Subcutaneous abdominal adipose tissue (tissue), 5 donors: Measurements from ENCODE around the gene PROM1.

Experiments used
- H3K27ac ChIP-seq: one replicate; pipeline ENCODE4 v1.7.0; 2013; ENCODE audit warnings: low read depth, mild to moderate bottlenecking, inconsistent platforms, low read length, moderate library complexity
- H3K27me3 ChIP-seq, 5 donors: one replicate each; pipeline ENCODE4 v1.7.0; 2013; ENCODE audit warnings: low read length in 5 of 5, inconsistent platforms in 1 of 5; ENCODE audit not compliant: control insufficient read depth in 5 of 5, insufficient read depth in 4 of 5
- H3K36me3 ChIP-seq, 5 donors: one replicate each; pipeline ENCODE4 v1.7.0; 2013; ENCODE audit warnings: low read length in 5 of 5; ENCODE audit not compliant: control insufficient read depth in 5 of 5, insufficient read depth in 5 of 5
- H3K4me1 ChIP-seq, 5 donors: one replicate each; pipeline ENCODE4 v1.7.0; 2013; ENCODE audit warnings: low read length in 5 of 5, mild to moderate bottlenecking in 3 of 5, moderate library complexity in 1 of 5; ENCODE audit not compliant: control insufficient read depth in 5 of 5, insufficient read depth in 5 of 5
- H3K4me3 ChIP-seq, 5 donors: one replicate each; pipeline ENCODE4 v1.7.0; 2013; ENCODE audit warnings: low read length in 5 of 5, low read depth in 1 of 5
- H3K9ac ChIP-seq, 5 donors: one replicate each; pipeline ENCODE4 v1.7.0; 2013; ENCODE audit warnings: low read length in 5 of 5, mild to moderate bottlenecking in 4 of 5, moderate library complexity in 3 of 5
- H3K9me3 ChIP-seq, 5 donors: one replicate each; pipeline ENCODE4 v1.7.0; 2013; ENCODE audit warnings: low read length in 5 of 5; ENCODE audit not compliant: control insufficient read depth in 5 of 5
- donor health status: healthy.
- donor health status: healthy.
- donor health status: healthy.
- donor health status: healthy.
- donor health status: healthy.

The PROM1 gene

DNA sequence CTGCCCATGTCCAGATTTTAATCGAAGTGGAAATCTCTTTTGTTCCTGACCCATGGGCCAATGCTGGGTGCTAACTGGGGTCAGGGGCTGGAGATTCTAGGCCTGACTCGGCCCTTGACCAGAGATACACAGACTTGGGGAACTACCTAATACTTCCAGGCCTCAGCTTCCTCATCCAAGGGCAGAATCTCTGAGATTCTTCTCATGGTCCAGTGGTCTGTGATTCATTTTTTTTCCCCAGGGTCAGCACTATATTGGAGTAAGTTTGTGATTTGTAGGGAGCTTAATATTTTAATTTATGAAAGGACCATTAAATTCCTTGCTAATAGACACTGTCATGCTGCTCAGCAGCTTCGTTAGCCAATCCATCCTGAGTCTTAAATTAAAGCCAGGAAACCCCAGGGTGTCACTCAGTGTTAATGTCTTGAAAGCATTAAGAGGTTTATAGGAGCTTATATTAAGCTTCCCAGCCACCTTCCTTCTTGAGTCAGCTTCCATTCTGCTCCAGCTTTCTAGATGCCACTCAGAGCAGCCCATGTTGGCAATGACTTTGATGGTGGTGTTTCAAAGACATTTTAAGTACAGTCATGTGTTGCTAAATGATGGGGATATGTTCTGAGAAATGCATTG is 27.0 kb upstream of the PROM1 start:
- Histone ChIP-seq H3K9ac (no peak overlapping the region), H3K4me3 (no peak overlapping the region), H3K36me3 (no peaks in the 10 kb centered on the region), H3K27ac (no peak overlapping the region), H3K4me1 (no peaks in the 10 kb centered on the region), H3K27me3 (no peaks in the 10 kb centered on the region), H3K9me3 (no peaks in the 10 kb centered on the region)

DNA sequence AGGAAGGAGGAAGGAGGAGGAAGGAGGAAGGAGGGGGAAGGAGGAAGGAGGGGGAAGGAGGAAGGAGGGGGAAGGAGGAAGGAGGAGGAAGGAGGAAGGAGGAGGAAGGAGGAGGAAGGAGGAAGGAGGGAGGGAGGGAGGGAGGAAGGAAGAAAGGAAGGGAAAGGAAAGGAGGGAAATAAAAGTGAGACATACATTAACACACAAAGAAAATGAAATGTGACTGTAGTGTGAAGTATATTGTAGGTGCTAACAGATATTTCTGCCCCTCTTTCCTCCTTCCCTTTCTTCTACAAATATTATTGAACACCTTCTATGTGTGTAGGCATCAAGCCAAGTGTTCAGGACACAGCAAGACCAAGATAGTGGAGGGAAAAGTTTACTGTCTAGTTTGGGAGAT is 26.4 kb upstream of the PROM1 start:
- Histone ChIP-seq H3K27ac (no peak overlapping the region), H3K27me3 (no peaks in the 10 kb centered on the region), H3K9ac (no peak overlapping the region), H3K9me3 (no peaks in the 10 kb centered on the region), H3K4me1 (no peaks in the 10 kb centered on the region), H3K4me3 (no peak overlapping the region), H3K36me3 (no peaks in the 10 kb centered on the region)

DNA sequence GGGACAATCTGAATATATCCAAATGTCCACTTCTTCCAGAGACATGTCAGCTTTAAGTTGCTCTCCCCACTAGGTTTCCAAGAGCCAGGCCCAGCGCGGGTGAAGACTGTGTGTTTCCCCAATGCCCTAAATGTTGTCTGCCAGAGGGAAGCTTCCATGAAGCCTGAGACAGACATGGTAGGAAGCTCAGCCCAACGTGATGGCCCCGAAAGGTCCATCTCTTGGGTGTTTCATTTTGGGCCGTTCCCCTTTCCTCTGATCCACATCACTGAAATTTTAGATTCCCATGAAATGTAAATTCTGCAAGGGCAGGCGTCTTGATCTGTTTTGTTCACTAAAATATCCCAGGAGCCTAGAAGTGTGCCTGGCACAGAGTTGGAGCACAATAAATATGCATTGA is 25.4 kb upstream of the PROM1 start:
- Histone ChIP-seq H3K27ac (no peak overlapping the region), H3K4me1 (no peaks in the 10 kb centered on the region), H3K9ac (no peak overlapping the region), H3K9me3 (no peaks in the 10 kb centered on the region), H3K36me3 (no peaks in the 10 kb centered on the region), H3K27me3 (no peaks in the 10 kb centered on the region), H3K4me3 (no peak overlapping the region)

DNA sequence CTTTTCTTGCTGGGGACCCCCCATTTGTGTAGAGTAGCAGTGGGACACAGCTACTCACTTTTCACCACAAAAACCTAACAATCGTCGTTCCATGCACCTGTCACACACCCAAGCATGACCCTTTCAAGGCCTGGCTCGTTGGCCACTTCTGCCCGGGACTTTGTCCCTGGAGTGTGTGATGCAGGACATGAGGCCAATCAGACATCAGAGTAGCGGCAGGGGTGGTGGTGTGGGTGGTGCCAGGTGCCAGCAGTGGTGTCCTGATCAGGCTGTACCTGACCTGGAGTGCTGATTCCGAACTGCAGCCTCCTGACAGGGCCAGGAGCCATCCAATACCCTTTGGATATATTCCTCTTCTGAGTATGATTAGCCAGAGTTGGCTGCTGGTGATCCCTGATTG is 23.1 kb upstream of the PROM1 start:
- H3K27ac ChIP-seq: no peak overlapping the region
- H3K36me3 ChIP-seq: no peaks in the 10 kb centered on the region
- H3K27me3 ChIP-seq: no peaks in the 10 kb centered on the region
- no peaks in the 10 kb centered on the region for H3K9me3 ChIP-seq
- no peaks in the 10 kb centered on the region for H3K4me1 ChIP-seq
- no peak overlapping the region for H3K9ac ChIP-seq
- H3K4me3 ChIP-seq: no peak overlapping the region

DNA sequence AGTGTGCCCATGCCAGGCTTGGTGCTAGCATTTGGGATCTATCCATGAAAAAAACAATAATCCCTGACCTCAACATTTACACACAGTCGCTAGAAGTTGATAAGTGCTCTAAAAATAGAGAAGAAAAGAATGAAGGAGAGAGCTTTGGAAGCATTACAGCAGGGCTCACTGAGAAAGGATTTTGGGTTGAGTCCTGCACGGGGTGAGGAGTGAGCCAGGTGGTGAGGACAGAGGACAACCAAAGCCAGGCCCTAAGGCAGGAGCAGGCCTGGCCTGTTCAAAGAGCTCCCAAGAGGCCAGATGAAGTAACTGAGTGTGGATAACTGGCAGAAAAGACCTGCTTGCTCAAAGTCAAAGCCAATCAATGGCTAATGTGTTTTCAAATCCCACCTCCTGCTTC is 20.7 kb upstream of the PROM1 start:
- no peaks in the 10 kb centered on the region for H3K36me3 ChIP-seq
- no peak overlapping the region for H3K4me3 ChIP-seq
- no peaks in the 10 kb centered on the region for H3K9me3 ChIP-seq
- H3K27ac ChIP-seq: no peak overlapping the region
- no peaks in the 10 kb centered on the region for H3K4me1 ChIP-seq
- no peak overlapping the region for H3K9ac ChIP-seq
- H3K27me3 ChIP-seq: no peaks in the 10 kb centered on the region

DNA sequence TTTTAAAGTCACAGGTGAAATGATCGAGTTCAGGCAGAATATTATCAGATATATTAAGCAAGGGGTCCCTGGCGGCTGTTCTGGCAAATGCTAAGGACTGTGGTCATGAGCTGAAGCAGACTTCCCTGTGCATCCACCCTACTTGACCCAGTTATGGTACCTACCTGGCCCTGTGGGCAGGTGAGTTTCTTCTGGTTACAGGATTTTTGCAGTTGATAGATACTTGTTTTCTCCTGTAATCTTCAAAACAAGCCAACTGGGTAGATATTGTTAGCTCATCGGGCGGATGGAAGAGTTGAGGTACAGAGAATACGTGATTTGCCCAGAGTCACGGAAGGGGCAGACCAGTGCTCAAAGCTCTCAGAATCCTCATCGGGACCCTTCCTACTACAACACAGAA is 18.5 kb upstream of the PROM1 start:
- H3K27ac ChIP-seq: no peak overlapping the region
- no peaks in the 10 kb centered on the region for H3K36me3 ChIP-seq
- H3K4me3 ChIP-seq: no peak overlapping the region
- no peaks in the 10 kb centered on the region for H3K4me1 ChIP-seq
- no peaks in the 10 kb centered on the region for H3K27me3 ChIP-seq
- no peaks in the 10 kb centered on the region for H3K9me3 ChIP-seq
- H3K9ac ChIP-seq: no peak overlapping the region

DNA sequence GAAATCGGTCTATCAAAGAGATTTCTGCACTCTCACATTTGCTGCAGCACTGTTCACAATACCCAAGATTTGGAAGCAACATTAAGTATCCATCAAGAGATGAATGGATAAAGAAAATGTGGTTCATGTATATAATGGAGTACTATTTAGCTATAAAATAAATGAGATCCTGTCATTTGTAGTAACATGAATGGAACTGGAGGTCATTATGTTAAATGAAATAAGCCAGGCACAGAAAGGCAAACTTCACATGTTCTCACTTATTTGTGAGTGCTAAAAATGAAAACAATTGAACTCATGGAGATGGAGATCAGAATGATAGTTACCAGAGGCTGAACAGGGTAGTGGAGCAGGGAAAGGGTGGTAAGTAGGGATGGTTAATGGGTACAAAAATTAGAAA is 17.0 kb upstream of the PROM1 start:
- Histone ChIP-seq H3K27me3 (no peaks in the 10 kb centered on the region), H3K9me3 (no peaks in the 10 kb centered on the region), H3K27ac (no peak overlapping the region), H3K36me3 (no peaks in the 10 kb centered on the region), H3K9ac (no peak overlapping the region), H3K4me3 (no peak overlapping the region), H3K4me1 (no peaks in the 10 kb centered on the region)

DNA sequence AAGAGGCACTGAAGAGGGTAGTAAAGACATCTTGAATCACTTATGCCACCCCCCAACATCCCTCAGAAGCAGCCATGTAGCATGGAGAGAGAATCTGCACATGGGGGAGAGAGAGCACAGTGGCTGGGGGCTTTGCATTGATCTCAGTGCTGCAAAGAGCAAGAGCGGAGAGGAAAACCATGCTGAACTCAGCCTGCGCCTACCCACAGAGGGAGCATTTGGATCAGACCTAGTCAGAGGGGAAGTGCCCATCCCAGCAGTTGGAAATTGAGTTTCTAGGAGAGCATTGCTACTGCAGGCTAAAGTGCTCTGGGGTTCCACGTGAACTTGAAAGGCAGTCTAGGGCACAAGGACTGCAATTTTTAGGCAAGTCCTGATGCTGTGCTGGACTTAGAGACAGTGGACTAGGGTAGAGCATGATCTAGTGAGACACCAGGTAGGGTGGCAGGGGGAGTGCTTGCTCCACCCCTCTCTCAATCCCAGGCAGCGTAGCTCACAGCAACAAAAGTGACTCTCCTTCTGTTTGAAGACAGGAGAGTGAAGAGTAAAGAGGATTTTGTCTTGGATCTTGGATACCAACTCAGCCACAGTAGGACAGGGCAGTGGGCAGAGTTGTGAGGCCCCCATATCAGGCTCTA is 9.0 kb upstream of the PROM1 start:
- Histone ChIP-seq H3K36me3 (no peaks in the 10 kb centered on the region), H3K9me3 (peaks cover 0 to 2% (median 0%) of the 10 kb centered on the region in 5 donors), H3K4me3 (no peak overlapping the region), H3K27me3 (peaks cover 0 to 13% (median 0%) of the 10 kb centered on the region in 5 donors), H3K9ac (no peak overlapping the region), H3K27ac (no peak overlapping the region), H3K4me1 (no peaks in the 10 kb centered on the region)

DNA sequence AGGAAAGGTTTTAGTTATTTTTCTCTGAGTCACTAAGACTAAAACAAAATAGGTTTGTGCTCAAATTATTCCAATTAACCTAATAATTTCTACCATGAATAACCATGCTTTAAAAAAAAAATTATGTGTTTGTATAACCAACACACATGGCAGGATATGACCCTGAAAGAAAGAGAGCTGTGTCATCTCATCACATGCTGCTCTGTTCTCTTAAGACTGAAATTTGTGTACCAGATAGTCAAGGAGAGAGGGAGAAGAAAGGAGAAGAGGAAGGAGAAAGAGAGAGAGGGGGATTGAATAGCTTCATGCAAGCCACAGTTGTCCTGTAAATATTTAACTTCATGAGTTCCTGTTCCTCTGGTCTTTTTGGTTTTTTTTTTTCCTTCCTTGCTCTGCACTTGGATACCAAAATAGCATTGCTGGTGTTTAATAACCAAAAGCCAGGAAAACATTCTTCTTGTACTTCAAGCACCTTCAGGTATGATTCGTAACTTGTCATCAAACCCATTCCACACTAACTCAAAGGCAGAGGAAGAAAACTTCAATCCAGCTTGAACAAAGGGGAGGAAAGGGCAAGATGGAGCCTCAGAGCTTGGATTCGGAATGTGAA is 6.4 kb upstream of the PROM1 start:
- peaks cover 0 to 14% (median 5%) of the 10 kb centered on the region in 5 donors for H3K9me3 ChIP-seq
- no peak overlapping the region for H3K9ac ChIP-seq
- no peaks in the 10 kb centered on the region for H3K36me3 ChIP-seq
- no peak overlapping the region for H3K4me3 ChIP-seq
- no peak overlapping the region for H3K27ac ChIP-seq
- H3K27me3 ChIP-seq: peaks cover 0 to 13% (median 7%) of the 10 kb centered on the region in 5 donors
- no peaks in the 10 kb centered on the region for H3K4me1 ChIP-seq

DNA sequence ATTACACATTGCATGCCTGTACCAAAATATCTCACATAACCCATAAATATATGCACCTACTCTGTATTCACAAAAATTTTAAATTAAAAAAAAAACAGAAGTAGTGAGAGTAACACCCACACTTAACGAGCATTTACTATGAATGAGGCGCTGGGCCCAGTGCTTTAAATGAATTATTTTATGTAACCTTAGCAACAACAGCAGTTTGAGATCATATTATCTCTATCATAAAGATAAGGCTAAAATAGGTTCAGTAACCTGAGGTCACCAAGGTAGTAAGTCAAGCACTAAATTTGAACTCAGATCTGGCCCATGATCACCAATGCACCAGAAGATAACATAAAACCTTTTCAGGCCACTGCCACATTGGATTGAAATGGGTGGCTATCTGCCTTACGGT is 5.3 kb upstream of the PROM1 start:
- Histone ChIP-seq H3K27me3 (peaks cover 4 to 18% (median 15%) of the 10 kb centered on the region in 5 donors), H3K4me3 (no peak overlapping the region), H3K27ac (no peak overlapping the region), H3K9ac (no peak overlapping the region), H3K4me1 (no peaks in the 10 kb centered on the region), H3K36me3 (no peaks in the 10 kb centered on the region), H3K9me3 (peaks cover 0 to 16% (median 5%) of the 10 kb centered on the region in 5 donors)
